OCI-LY1 (cell line): Measurements from ENCODE around the gene SLC22A23.

Experiments
- H2AFZ ChIP-seq: fragments of 200-600 bp; sonication (generic), shearing (Covaris generic); 2 replicates; pipeline ENCODE4 v1.6.0; 2014; ENCODE audit warnings: antibody characterized with exemption, mild to moderate bottlenecking, low read length
- H3F3A ChIP-seq: fragments of 200-600 bp; sonication (generic), shearing (Covaris generic); 2 replicates; pipeline ENCODE4 v1.6.0; 2014; ENCODE audit warnings: mild to moderate bottlenecking, antibody characterized with exemption, low read length, moderate library complexity; ENCODE audit not compliant: insufficient read depth
- H3K27ac ChIP-seq: fragments of 200-600 bp; sonication (generic); 2 replicates; pipeline ENCODE4 v1.5.1; 2014; ENCODE audit warnings: low read length, mixed run types, mild to moderate bottlenecking, low read depth; ENCODE audit not compliant: poor library complexity, severe bottlenecking
- H3K27me3 ChIP-seq: fragments of 200-600 bp; sonication (generic); 2 replicates; pipeline ENCODE4 v1.6.0; 2014; ENCODE audit warnings: antibody characterized with exemption, mild to moderate bottlenecking, low read length, moderate library complexity; ENCODE audit not compliant: insufficient read depth
- H3K36me3 ChIP-seq: fragments of 200-600 bp; sonication (generic); 2 replicates; pipeline ENCODE4 v1.6.1; 2014; ENCODE audit warnings: mild to moderate bottlenecking, antibody characterized with exemption, low read length, moderate library complexity, mixed read lengths; ENCODE audit not compliant: insufficient read depth
- H3K4me1 ChIP-seq: fragments of 200-600 bp; sonication (generic); 2 replicates; pipeline ENCODE4 v1.5.1; 2014; ENCODE audit warnings: mild to moderate bottlenecking, low read length, moderate library complexity; ENCODE audit not compliant: insufficient read depth, severe bottlenecking
- H3K4me2 ChIP-seq: fragments of 200-600 bp; sonication (generic), shearing (Covaris generic); 2 replicates; pipeline ENCODE4 v1.6.1; 2014; ENCODE audit warnings: low read length
- H3K4me3 ChIP-seq: fragments of 200-600 bp; sonication (generic); 2 replicates; pipeline ENCODE4 v1.5.1; 2014; ENCODE audit warnings: low read length, low read depth, mild to moderate bottlenecking, mixed read lengths; ENCODE audit not compliant: poor library complexity, severe bottlenecking
- H3K79me2 ChIP-seq: fragments of 200-600 bp; shearing (Covaris generic); 2 replicates; pipeline ENCODE4 v1.6.1; 2016; ENCODE audit warnings: mixed run types, low read length, mixed read lengths; ENCODE audit not compliant: insufficient read depth
- H3K9ac ChIP-seq: fragments of 200-600 bp; sonication (generic), shearing (Covaris generic); 2 replicates; pipeline ENCODE4 v1.6.1; 2014; ENCODE audit warnings: mild to moderate bottlenecking, low read length, mixed read lengths
- H3K9me2 ChIP-seq: fragments of 200-600 bp; sonication (generic), shearing (Covaris generic); 2 replicates; pipeline ENCODE4 v1.6.1; 2014; ENCODE audit warnings: low read depth, mild to moderate bottlenecking, low read length, mixed read lengths
- H3K9me3 ChIP-seq: fragments of 200-600 bp; shearing (Covaris generic); 2 replicates; pipeline ENCODE4 v1.6.1; 2014; ENCODE audit warnings: low read length, mixed read lengths
- H4K20me1 ChIP-seq: fragments of 200-600 bp; sonication (generic), shearing (Covaris generic); 2 replicates; pipeline ENCODE4 v1.6.0; 2016; ENCODE audit warnings: mild to moderate bottlenecking, low read length; ENCODE audit not compliant: insufficient read depth
- CTCF ChIP-seq: fragments of 200-600 bp; sonication (generic), shearing (Covaris generic); IDR thresholded peaks from 2 replicates; pipeline ENCODE4 v1.5.1; 2017; ENCODE audit warnings: mild to moderate bottlenecking, antibody characterized with exemption, low read length, moderate library complexity, mixed read lengths
- EZH2 ChIP-seq: fragments of 200-600 bp; sonication (generic), shearing (Covaris generic); IDR thresholded peaks from 2 replicates; pipeline ENCODE4 v1.8.0; 2017; ENCODE audit warnings: borderline replicate concordance, mixed run types, mild to moderate bottlenecking, antibody characterized with exemption, low read length, moderate library complexity, mixed read lengths

Gene SLC22A23

GRCh38 chr6:3454273-3455010 is 2.4 kb downstream of the SLC22A23 start:
- Histone ChIP-seq H3K9me3 (no peaks in the 10 kb centered on the region), H2AFZ (no peak overlapping the region), H3K4me1 (peaks cover 5% of the 10 kb centered on the region), H4K20me1 (no peaks in the 10 kb centered on the region), H3K27me3 (peaks cover 5% of the 10 kb centered on the region; the same call in 1 of the 2 replicates), H3K9ac (no peak overlapping the region), H3K36me3 (no peaks in the 10 kb centered on the region), H3K79me2 (no peaks in the 10 kb centered on the region), H3K9me2 (no peaks in the 10 kb centered on the region), H3F3A (no peaks in the 10 kb centered on the region), H3K27ac (no peak overlapping the region), H3K4me2 (no peak overlapping the region), H3K4me3 (no peak overlapping the region)
- no peak for TF ChIP-seq CTCF
- no peak for TF ChIP-seq EZH2

- H3K27me3 ChIP-seq = peaks cover 7% of the 10 kb centered on the region; the same call in 1 of the 2 replicates
- H3K4me2 ChIP-seq = no peak overlapping the region
- TF ChIP-seq EZH2 (no peak), CTCF (no peak)
- no peaks in the 10 kb centered on the region for H3K36me3 ChIP-seq
- no peak overlapping the region for H3K4me3 ChIP-seq
- H3K27ac ChIP-seq = no peak overlapping the region
- H3K9ac ChIP-seq = no peak overlapping the region
- H3F3A ChIP-seq = no peaks in the 10 kb centered on the region
- H3K9me2 ChIP-seq = no peaks in the 10 kb centered on the region
- H3K9me3 ChIP-seq = no peaks in the 10 kb centered on the region
- no peak overlapping the region for H2AFZ ChIP-seq
- no peaks in the 10 kb centered on the region for H4K20me1 ChIP-seq
- H3K79me2 ChIP-seq = no peaks in the 10 kb centered on the region
- peaks cover 5% of the 10 kb centered on the region for H3K4me1 ChIP-seq
Observed at GRCh38 chr6:3453413-3454272, 3.2 kb downstream of the SLC22A23 start.

GRCh38 chr6:3451498-3451897 is 5.4 kb downstream of the SLC22A23 start:
- no peak overlapping the region for H2AFZ ChIP-seq
- no peaks in the 10 kb centered on the region for H3K79me2 ChIP-seq
- H3K4me2 ChIP-seq = no peak overlapping the region

More at GRCh38 chr6:3451498-3451897, 5.4 kb downstream of the SLC22A23 start:
- H3K9me2 ChIP-seq = no peaks in the 10 kb centered on the region
- 0 out of 2 replicates have a peak, but pooled peaks cover 7% of the 10 kb centered on the region for H3K27me3 ChIP-seq
- no peak overlapping the region for H3K27ac ChIP-seq
- H3K4me3 ChIP-seq = no peak overlapping the region
- no peaks in the 10 kb centered on the region for H3K9me3 ChIP-seq
- peaks cover 5% of the 10 kb centered on the region for H3K4me1 ChIP-seq
- no peaks in the 10 kb centered on the region for H4K20me1 ChIP-seq
- no peaks in the 10 kb centered on the region for H3K36me3 ChIP-seq
- H3K9ac ChIP-seq = no peak overlapping the region
- H3F3A ChIP-seq = no peaks in the 10 kb centered on the region
- TF ChIP-seq EZH2 (no peak), CTCF (no peak)
